Measurements from ENCODE around the gene WSB2.
"Not testable (repeated sequence)": the region's sequence is repeated elsewhere in the genome, so short reads cannot be mapped to it uniquely, and the experiment has no call there.

WSB2 gene

DNA sequence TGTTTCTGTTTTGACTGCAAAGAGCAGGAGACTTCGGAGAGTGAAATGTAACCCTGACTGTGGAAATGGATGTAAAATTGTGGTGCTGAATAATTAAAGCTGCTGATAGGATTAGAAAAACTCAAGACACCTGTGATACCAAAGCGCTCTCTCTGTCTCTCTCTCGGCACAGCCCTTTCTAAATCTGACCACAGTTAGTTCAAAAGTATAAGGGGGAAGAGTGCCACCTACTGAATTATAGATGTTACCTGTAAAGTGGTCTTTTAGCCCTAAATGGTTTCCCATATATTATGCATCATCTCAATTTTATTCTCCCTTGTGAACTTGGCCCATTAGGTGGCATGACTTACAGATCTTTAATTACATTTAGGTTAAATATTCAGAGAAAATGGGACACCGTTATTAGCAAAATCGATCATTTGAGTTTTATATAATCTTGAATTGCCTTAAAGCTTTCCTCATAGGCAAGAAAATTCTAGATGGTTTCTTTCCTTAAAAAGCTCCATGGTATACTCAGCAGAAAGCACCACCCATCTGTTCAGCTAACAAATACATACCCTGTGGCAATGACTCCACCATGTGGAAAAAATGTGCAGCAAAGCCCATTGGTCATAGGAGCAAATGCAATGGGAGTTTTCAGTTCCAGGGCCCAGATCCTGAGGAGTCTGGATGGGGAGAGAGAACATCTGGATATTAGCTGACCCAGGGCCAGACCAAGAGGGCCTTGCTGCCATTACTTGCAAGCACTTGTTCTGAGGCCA, 26.4 kb downstream of the WSB2 start:
- peak; percentile 51 for DNase-seq

- DNase-seq = no peak
Observed at GRCh38 chr12:118033902-118034301, 27.1 kb downstream of the WSB2 start.

DNA sequence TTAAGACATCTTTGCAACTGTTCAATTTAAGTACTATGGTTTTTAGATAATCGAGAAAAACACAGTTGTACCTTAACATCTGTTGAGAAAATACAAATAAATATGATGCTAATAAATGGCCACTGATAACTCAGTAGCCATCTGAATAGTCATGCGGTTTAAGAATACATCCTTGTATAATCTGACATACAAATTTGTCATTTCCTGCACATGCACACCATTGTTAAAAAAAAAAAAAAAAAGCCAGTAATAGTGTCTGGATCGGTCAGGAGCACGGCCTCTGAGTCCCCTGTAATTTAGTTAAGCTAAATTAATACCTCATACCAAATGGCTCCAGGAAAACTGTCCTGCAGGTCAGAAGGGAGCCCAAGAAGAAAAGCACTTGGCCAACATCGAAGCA, 27.7 kb downstream of the WSB2 start:
- DNase-seq = no peak

DNA sequence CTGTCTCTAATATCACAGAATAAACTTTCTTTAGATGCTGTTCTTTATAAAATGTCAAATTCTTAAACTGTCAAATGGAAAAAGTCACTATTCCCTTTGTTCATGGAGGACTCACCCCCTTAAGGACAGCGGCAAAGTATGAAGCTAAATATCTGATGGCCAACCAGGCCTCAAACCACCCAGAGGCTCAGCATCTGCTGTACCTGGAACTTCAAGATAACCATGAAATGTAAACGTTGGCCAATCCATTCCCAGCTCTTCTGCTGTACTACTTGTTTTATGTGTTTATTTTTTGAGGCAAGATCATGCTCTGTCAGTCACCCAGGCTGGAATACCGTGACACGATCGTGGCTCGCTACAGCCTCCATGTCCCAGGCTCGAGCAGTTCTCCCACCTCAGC, 28.8 kb downstream of the WSB2 start:
- DNase-seq = no peak

DNA sequence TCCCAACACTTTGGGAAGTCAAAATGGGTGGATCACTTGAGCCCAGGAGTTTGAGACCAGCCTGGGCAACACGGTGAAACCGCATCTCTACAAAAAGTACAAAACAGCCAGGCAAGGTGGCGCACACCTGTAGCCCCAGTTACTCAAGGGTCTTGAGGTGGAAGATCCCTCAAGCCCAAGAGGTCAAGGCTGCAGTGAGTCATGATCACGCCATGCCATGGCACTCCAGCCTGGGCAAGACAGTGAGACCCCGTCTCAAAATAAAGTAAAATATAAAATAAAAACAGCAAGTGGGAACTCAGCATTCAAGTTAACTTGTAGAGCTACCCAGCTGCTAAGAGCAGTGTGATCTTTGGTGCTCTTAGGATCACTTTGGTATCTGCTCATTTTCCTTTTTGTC, 31.8 kb downstream of the WSB2 start:
- DNase-seq = no peak

DNA sequence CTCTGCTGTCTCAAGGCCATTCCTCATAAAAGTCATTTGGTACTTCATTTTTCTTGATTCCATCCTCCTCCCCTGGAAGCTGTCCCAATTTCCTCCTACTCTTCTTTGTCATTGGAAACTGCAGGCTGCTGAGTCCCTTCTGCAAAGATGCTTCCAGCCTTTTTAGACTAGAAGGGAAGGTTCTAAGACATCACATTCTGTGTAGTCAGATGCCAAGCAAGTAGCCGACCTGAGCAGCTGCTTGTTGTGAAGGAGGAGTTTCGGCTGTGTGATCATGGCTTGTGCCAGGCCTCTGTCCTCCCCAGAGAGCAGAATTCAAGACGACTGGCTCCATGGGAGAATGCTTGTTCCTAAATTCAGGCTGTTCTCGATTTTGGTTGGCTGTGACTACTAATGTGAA, 35.8 kb downstream of the WSB2 start:
- no peak for DNase-seq

GRCh38 chr12:118023301-118023860, 37.6 kb downstream of the WSB2 start:
- DNase-seq = peak; percentile 6

- DNase-seq = no peak
Observed at GRCh38 chr12:118022728-118023109, 38.3 kb downstream of the WSB2 start.

DNA sequence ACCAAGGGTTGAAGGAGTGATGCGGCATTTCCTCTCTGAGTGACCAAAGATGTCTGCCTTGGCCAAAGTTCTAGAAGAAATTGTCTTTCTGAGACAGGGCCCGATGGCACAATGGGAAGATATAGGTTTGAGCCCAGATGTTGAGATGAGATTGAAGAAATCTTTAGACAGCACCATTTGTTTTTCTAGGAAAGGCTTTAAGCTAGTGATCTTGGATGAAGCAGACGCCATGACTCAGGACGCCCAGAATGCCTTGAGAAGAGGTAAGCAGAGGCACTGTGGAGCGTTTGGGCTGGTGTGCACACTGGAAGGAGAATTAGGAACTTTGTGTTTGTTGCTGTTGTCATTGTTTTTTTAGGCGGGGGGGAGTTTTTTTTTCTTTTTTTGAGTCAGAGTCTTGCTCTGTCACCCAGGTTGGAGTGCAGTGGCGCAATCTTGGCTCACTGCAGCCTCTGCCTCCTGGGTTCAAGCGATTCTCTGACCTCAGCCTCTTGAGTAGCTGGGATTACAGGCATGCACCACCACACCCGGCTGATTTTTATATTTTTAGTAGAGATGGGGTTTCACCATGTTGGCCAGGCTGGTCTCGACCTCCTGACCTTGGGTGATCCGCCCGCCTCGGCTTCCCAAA, 38.8 kb downstream of the WSB2 start:
- DNase-seq = not testable (repeated sequence)

GRCh38 chr12:118020036-118020435, 40.9 kb downstream of the WSB2 start:
- no peak for DNase-seq

- DNase-seq = no peak
Observed at GRCh38 chr12:118017926-118018325, 43.1 kb downstream of the WSB2 start.

- DNase-seq = peak; percentile 98
Observed at GRCh38 chr12:118016424-118017264, 44.3 kb downstream of the WSB2 start, which contains the start of gene RFC5. Gene RFC5, plus strand, starts transcription at chr12:118016703. Its CDS starts 125 bp downstream, at chr12:118016828.

GRCh38 chr12:118015944-118016343, 45.0 kb downstream of the WSB2 start:
- DNase-seq = no peak

DNA sequence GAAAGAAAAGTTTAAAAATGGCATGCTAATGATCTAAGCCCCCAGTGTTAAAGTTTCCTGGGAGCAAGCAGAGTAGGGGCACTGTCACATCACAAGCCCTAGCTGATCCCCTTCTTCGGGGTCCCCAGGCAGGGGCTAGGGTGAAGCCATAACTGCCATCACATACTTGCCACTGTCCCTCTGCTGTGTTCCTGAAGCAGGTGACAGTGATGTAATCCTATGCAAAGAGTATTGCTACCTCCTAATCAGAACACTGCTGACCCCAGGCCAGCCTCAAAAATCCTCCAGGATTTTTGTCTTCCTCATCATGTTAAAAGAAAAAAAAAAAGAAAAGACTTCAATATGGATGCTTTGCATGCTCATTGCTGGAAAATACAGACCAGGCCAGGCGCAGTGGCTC, 45.7 kb downstream of the WSB2 start:
- DNase-seq = no peak

- DNase-seq = no peak
Observed at GRCh38 chr12:118013283-118013682, 47.7 kb downstream of the WSB2 start.

DNA sequence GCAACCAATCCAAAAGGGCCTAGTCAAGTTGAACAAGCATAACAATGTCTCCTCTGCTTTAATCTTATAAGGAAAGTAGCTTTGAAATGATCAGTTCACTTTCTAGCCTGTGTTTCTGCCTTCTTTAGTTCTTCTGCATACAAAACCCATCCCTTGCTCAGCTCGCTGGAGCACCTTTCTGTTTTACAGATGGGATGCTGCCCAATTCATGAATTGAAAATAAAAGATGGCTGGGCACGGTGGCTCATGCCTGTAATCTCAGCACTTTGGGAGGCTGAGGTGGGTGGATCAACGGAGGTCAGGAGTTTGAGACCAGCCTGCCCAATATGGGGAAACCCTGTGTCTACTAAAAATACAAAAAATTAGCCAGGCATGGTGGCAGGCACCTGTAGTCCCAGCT, 49.0 kb downstream of the WSB2 start:
- DNase-seq = no peak

DNA sequence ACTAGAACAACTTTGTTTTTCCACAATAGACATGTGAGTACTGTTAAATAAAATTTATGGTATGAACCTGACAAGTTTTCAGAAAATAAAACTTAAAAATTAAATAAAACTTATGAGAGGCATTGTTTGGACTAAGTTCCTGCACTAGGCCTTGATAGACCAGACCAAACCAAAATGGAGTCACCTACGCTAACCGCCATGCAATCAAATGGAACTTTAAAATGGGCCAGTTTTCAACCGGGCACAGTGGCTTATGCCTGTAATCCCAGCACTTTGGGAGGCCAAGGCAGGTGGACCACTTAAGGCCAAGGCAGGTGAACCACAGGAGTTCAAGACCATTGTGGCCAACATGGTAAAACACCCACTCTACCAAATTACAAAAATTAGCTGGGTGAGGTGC, 49.6 kb downstream of the WSB2 start:
- no peak for DNase-seq

- no peak for DNase-seq
Observed at GRCh38 chr12:118010903-118011302, 50.1 kb downstream of the WSB2 start.

- not testable (repeated sequence) for DNase-seq
Observed at GRCh38 chr12:117999806-118000205, 61.2 kb downstream of the WSB2 start.

- no peak for DNase-seq
Observed at GRCh38 chr12:117998719-117999118, 62.3 kb downstream of the WSB2 start.

- DNase-seq = no peak
Observed at GRCh38 chr12:117994551-117995438, 66.2 kb downstream of the WSB2 start.
